Measurements from ENCODE around the gene ELK4.

GRCh38 chr1:205604059-205604458, 27.8 kb downstream of the ELK4 start:
- TF ChIP-seq CTBP1 (IDR thresholded peaks at IDR 0.05; ENCODE audit: borderline replicate concordance) (no peak), FOXK2 (IDR thresholded peaks at IDR 0.05) (no peak), SP1 (IDR thresholded peaks at IDR 0.05) (no peak)

Measured in HEK293T (cell line).